Central memory CD4-positive, alpha-beta T cell (primary cell): Measurements from ENCODE around the gene FBN1.

Source experiments
- DNase-seq: peaks from one replicate; pipeline ENCODE4 v3.0.0; 2022

FBN1 gene

DNA sequence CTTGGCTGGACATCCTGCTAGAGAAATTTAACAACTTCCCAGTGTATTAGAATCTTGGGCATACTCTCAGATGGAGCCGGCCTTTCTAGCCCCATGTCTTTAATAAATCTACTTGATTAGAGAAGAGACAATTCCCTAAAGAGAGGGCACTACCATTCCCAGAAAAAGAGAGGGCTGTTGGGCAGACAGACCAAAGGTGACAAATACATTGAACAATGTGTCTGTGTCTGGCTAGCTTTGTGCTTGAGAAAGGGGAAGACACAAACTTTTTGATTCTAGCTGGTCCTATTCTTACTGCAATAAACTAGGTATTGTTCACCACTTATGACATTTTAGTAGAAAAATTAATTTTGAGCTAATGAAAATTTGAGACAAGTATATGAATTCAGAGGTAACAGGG is 256.6 kb downstream of the FBN1 start:
- no peak for DNase-seq

- DNase-seq, result no peak
Observed at GRCh38 chr15:48388016-48388851, 257.3 kb downstream of the FBN1 start.

DNA sequence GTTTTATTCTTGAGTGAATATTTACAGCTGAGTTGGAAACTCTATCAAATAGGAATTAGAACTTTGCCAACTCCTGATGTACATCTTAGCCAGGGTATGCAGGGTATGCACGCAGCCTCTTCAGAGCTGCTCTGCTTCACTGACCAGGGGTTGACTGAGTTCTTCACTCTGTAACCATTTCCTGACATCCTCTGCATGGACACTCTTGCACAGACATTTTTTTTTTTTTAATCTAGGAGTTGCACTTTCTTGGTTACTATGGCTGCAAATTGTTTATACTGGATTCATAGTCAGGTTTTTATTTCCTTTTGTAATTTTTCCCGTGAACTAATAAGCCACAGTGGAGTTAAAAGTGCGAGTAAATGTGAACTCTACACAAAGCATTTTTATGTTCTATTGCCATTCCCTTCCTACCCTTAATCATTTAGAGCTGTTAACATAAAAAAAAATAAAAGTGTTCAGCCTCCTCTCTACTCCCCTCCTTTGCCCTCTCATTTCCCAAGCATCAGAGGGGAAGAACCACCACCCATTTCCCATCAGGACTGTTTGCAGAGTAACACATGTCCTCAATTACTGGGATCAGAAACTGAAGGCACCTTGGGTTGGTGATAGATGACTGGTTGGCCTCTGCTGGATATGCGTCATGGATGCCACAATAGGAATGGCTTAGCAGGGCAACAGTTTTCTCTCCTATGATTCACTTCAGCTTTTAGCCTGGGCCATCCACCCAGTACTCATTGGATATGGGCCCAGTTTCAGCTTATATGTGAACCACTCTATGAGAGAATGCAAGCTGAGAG is 260.3 kb downstream of the FBN1 start:
- DNase-seq, result no peak

DNA sequence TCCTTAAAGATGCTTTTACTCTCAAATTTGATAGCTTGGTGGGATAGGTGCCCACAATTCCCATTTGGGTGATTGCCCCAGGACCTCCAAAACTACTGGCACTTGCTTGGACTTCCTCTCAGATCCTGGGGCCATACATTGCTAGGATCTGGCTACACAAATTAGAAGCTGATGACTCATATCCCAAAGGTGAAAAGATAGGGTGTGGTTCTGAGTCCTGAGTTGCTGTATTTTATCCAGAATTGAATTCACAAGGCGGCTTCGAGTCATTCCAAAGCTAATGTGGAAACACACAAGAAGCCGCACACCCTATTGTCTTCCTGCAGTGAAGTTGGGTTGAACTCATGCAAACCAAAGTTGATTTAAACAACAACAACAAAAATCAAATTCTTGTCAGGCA is 260.9 kb downstream of the FBN1 start:
- no peak for DNase-seq

DNA sequence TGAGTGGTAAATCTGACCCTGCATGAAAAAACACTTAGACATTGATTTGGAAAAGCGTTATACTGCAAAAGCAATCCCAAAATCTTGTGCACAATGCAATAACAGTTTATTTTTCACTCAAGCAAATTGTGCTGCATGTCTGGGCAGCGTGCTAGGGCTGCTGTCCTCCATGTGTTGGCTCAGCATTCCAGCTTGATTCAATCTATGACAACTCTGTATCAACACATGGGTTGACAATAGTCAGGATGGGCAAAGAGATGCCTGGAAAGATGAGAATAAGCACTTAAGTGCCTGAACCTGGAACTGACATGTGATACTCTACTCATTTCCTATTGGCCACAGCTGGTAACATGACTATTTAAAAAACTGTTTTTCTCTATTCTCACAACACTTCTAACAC is 262.5 kb downstream of the FBN1 start:
- DNase-seq, result no peak

DNA sequence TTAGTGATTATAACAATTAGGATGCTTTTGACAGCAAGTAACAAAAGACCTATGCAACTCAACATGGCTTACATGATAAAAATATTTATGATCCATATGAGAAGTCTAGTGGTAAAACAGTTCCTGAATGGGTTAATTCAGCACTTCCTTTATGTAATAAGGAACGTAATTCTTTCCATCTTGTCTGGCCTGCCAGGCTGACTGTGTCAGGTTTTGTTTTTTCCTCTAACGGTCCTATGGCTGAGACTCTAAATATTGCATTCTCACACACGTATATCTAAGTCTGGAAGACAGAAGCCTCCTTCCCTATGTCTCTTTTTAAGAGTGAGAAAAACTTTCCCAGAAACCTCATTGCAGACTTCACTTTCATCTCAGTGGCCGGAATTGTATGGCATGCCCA is 263.6 kb downstream of the FBN1 start:
- DNase-seq, result no peak

DNA sequence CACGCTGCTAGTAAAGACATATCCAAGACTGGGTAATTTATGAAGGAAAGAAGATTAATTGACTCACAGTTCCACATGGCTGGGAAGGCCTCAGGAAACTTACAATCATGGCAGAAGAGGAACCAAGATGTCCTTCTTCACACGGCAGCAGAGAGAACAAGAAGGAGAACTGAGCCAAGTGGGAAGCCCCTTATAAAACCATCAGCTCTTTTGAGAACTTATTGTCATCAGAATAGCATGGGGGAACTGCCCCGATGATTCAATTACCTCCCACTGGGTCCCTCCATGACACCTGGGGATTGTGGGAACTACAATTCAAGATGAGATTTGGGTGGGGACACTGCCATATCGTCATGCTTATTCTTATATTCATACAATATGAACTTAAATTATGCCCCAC is 265.3 kb downstream of the FBN1 start:
- no peak for DNase-seq

- DNase-seq, result no peak
Observed at GRCh38 chr15:48375767-48376166, 269.7 kb downstream of the FBN1 start.

GRCh38 chr15:48374472-48374871 is 271.0 kb downstream of the FBN1 start:
- DNase-seq, result no peak

DNA sequence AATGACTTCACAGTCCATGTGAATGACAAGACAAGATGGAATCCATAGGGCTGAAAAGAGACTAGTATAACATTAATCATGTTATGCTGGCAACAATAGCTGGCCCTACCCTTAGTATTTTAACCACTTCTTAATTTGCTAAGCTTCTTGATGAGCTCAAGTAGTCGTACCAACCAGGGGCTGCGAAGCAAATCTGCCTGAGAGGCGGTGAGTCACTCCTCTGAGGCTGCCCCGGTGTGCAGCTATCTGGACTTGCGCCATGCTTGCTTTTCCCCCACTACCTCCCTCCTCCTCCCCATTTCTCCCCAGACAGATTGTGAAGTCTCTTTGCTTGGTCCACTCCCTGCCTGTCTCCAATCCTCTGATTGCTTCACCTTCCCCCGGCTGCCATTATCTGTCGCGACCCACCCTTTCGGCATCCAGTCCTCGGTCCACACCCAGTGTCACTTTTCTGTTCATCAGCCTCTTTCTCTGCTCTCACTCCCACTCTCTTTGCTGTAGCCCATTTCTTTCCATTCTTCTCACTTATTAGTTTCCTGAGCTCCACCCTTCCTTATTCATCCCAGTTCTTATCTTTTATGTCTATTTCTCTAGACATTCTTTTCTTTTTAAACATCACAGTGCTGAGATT is 271.6 kb downstream of the FBN1 start:
- no peak for DNase-seq

GRCh38 chr15:48371961-48372360 is 273.5 kb downstream of the FBN1 start:
- no peak for DNase-seq

- no peak for DNase-seq
Observed at GRCh38 chr15:48371550-48371949, 274.0 kb downstream of the FBN1 start.

DNA sequence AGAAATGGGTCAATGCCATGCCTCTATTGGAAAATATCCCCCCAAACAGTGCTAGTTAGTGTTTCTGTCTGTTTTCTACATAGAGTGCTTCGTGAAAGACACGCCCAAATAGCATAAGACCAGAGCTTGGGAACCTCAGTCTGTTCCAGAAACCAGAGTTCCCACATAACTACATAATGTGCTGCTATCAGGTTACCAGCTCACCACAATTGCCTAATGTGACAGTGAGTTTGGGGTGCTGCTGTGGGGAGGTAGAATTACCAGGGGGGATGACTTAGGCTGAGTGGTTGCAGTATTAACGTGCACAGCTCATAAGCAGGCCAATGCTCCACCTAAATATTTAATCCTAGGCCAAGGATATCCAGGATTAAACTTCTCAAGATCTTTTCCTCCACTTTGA is 275.0 kb downstream of the FBN1 start:
- DNase-seq, result no peak

- no peak for DNase-seq
Observed at GRCh38 chr15:48367483-48367882, 278.0 kb downstream of the FBN1 start.

DNA sequence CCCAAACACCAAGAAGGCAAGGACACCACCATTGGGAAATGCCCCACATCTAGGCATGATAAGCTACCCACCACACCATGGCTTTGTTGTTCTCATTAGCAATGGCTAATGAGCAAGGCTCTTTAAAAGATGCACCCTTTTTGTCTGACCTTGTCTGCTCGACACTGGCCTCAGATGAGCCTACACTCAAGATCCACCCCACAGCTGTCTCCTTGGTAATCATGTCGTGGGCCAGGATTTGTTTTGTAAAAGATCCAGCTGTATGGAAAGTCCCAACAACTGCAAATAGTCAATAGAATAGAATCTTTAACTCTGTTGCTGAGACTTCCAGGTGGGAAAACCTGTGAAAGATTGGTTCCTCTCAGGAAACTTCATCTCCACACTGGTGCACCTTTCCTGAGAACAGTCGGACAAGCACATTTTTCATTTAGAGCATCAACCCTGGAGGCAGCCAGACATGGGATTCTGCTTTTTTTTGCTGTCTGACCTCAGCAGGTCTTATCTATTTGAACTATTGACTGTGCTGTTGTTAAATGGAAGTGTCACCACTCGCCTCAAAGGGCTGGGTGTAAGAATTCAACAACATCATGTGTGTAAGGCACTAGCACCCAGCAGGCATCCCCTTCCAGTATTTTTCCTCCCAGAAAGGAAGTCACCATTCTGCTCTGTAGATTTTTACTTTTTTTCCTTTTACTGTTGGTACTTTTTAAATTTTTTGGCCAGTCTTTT is 278.8 kb downstream of the FBN1 start:
- DNase-seq, result no peak

DNA sequence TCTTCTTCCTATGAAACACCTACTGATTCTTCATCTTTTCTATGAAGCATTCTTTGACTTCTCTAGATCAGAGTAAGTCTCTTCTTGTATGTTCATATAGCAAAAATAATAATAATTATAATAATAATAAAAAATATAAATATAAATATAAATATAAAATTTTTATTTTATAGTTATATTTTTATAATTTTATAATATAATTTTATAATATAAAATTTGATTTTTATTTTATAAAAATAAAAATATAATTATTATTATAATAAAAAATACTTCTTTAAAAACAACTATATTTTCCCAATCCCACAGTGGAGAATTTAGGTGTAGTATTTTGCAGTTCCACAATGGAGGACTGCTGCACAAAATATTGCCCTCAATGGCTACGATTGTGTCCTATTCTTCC is 279.9 kb downstream of the FBN1 start:
- no peak for DNase-seq

DNA sequence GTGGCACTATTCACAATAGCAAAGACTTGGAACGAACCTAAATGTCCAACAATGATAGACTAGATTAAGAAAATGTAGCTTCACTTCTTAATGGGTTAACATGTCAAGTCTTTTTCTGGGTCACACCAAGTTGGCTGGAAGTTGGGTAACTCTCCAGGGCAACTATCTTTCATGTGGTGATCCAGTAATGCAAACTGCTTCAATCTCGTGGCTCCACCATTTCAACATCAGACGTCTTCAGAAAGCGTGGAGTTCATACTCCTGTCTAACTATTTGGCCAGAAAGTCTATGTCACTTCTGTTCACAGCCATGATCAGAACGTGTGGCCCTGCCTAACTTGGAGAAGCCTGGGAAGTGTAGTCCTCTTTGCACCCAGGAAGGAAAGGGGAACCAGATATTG is 282.0 kb downstream of the FBN1 start:
- DNase-seq, result no peak

- DNase-seq, result no peak
Observed at GRCh38 chr15:48361685-48362084, 283.8 kb downstream of the FBN1 start.

- DNase-seq, result no peak
Observed at GRCh38 chr15:48360841-48361240, 284.7 kb downstream of the FBN1 start.
